ENCODE results near the gene COG4.

COG4 gene

DNA sequence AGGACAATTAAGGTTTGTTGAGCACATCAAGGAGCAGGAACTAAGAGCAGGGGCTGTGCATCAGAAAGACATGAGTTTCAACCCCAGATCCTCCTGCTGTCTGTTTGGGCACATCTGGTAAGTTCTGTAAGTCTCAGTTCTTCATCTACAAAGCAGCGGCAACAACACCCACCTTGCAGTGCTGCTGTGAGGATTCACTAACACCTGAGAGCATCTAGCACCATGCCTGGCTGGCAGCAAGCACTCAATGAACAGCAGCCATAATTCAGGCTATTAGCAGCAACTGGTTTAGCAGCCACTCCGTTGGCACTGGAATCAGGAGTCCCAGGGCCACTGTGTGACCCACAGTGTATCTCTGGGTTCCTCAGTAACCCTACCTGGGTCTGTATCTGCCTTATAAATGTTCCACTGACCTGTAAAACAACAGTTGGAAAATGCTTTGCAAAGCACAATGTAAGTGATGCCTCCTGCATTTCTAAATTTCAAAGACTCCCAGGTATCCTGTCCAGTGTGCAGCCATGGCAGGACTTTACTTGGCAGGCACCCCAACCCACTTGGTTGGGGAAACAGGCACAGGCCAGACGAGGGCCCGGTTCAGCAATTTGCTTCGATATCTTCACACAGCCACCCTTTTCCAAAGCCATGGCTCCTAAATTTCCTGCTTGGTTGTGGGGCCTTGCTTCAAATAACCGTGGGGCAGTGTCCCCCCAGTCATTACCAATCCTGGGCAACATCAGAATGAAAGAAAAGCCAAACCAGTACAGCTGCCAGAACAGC lies 88.7 kb downstream of the COG4 start:
- Histone ChIP-seq H3K4me3 (ENCODE audit: low read depth, low read length) (no peak overlapping the region), H3K9me3 (ENCODE audit: control insufficient read depth, insufficient read depth, low read depth, low read length) (no peaks in the 10 kb centered on the region), H3K4me1 (ENCODE audit: control insufficient read depth, insufficient read depth, low read length) (peaks cover 15% of the 10 kb centered on the region), H3K27ac (ENCODE audit: extremely low read depth, low read depth, low read length) (no peak overlapping the region), H3K36me3 (ENCODE audit: control insufficient read depth in 2 of 2, insufficient read depth in 1 of 2, low read length in 2 of 2) (peaks cover 0 to 13% of the 10 kb centered on the region in 2 experiments; a peak in 1 of 3 replicates)
- TF ChIP-seq HOXA7 (CRISPR knock-in tag; IDR thresholded peaks at IDR 0.05; ENCODE audit: borderline replicate concordance) (no peak), KLF9 (tag by site-specific recombination; IDR thresholded peaks at IDR 0.05; ENCODE audit: low read depth) (no peak), ZBTB8A (tag by site-specific recombination; IDR thresholded peaks at IDR 0.05) (no peak), ZBTB48 (tag by site-specific recombination; IDR thresholded peaks at IDR 0.05) (no peak)
- POLR2A ChIA-PET: interaction anchor here (0.5 kb wide), 1 partner anchor 30 kb away, joined by 9 read pairs; no protein-coding TSS in a partner anchor
- CTCF ChIA-PET: interaction anchor here (1.5 to 1.6 kb wide), 2 partner anchors 22 to 38 kb away, joined by 3 to 4 read pairs; no protein-coding TSS in a partner anchor

DNA sequence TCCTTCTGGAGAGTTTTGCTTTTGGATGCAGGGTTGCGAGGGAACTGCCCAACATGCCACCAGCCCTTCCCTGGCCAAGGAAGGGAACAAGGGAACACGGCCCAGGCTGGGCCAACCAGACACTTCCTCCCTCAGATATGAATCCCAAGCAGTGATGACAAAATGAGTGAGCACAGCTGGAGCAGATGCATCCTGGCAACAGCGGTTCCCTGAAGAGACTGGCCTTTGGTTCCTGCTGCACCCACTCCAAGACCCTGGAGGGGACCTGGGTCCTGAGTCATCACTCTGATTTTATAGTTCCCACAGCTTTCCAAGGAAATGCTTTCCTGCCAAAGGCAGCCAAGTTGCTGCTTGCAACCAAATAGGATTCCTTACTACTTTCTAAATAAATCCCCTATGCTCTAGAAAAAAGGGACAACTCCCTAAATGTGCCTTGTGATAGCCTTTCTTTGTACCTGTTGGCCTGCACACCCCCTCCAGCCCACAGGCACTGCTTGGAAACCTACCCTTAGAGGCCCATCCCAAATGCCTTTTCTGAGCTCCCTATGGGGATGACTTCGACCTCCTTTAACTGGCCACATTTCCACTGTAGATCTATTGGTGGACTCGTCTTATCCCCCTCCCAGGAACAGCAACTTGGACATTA lies 89.8 kb downstream of the COG4 start:
- Histone ChIP-seq H3K4me3 (ENCODE audit: low read depth, low read length) (no peak overlapping the region), H3K9me3 (ENCODE audit: control insufficient read depth, insufficient read depth, low read depth, low read length) (no peaks in the 10 kb centered on the region), H3K27ac (ENCODE audit: extremely low read depth, low read depth, low read length) (no peak overlapping the region), H3K36me3 (ENCODE audit: control insufficient read depth in 2 of 2, insufficient read depth in 1 of 2, low read length in 2 of 2) (peaks cover 0 to 13% of the 10 kb centered on the region in 2 experiments; a peak in 1 of 3 replicates), H3K4me1 (ENCODE audit: control insufficient read depth, insufficient read depth, low read length) (peaks cover 18% of the 10 kb centered on the region)
- ChIA-PET CTCF (interaction anchor here (0.5 to 1.5 kb wide), 3 partner anchors 37 to 123 kb away, joined by 3 to 4 read pairs (median 3); no protein-coding TSS in a partner anchor), POLR2A (interaction anchor here (0.5 to 1.9 kb wide), 4 partner anchors 12 to 105 kb away, joined by 3 to 9 read pairs (median 4); no protein-coding TSS in a partner anchor)
- TF ChIP-seq SP3 (tag by site-specific recombination; IDR thresholded peaks at IDR 0.05) (no peak), ZIC2 (tag by site-specific recombination; IDR thresholded peaks at IDR 0.05) (peak; percentile 89), ZNF335 (tag by site-specific recombination; conservative IDR thresholded peaks at IDR 0.05) (peak; percentile 92), ZNF24 (tag by site-specific recombination; IDR thresholded peaks at IDR 0.05) (no peak), GLIS1 (tag by site-specific recombination; IDR thresholded peaks at IDR 0.05) (0 out of 2 replicates have a peak, but pooled peaks have one; percentile 13), ZNF514 (tag by site-specific recombination; IDR thresholded peaks at IDR 0.05) (no peak), ZNF140 (tag by site-specific recombination; IDR thresholded peaks at IDR 0.05) (no peak), KLF8 (tag by site-specific recombination; IDR thresholded peaks at IDR 0.05) (no peak)
- TF ChIP-seq, protein P1, sequence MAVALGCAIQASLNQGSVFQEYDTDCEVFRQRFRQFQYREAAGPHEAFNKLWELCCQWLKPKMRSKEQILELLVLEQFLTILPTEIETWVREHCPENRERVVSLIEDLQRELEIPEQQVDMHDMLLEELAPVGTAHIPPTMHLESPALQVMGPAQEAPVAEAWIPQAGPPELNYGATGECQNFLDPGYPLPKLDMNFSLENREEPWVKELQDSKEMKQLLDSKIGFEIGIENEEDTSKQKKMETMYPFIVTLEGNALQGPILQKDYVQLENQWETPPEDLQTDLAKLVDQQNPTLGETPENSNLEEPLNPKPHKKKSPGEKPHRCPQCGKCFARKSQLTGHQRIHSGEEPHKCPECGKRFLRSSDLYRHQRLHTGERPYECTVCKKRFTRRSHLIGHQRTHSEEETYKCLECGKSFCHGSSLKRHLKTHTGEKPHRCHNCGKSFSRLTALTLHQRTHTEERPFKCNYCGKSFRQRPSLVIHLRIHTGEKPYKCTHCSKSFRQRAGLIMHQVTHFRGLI (tag by site-specific recombination; IDR thresholded peaks at IDR 0.05): 0 out of 2 replicates have a peak, but pooled peaks have one; percentile 20

GRCh38 chr16:70432723-70433457 lies 90.5 kb downstream of the COG4 start:
- Histone ChIP-seq H3K4me3 (ENCODE audit: low read depth, low read length) (no peak overlapping the region), H3K4me1 (ENCODE audit: control insufficient read depth, insufficient read depth, low read length) (peaks cover 24% of the 10 kb centered on the region), H3K27ac (ENCODE audit: extremely low read depth, low read depth, low read length) (no peak overlapping the region), H3K9me3 (ENCODE audit: control insufficient read depth, insufficient read depth, low read depth, low read length) (no peaks in the 10 kb centered on the region), H3K36me3 (ENCODE audit: control insufficient read depth in 2 of 2, insufficient read depth in 1 of 2, low read length in 2 of 2) (peaks cover 0 to 13% of the 10 kb centered on the region in 2 experiments; a peak in 1 of 3 replicates)
- ChIA-PET CTCF (interaction anchor here (0.5 to 1.5 kb wide), 4 partner anchors 37 to 338 kb away, joined by 3 to 4 read pairs (median 4); no protein-coding TSS in a partner anchor), POLR2A (interaction anchor here (0.9 to 1.9 kb wide), 3 partner anchors 11 to 61 kb away, joined by 3 to 6 read pairs (median 3); no protein-coding TSS in a partner anchor)
- TF ChIP-seq INSM2 (tag by site-specific recombination; IDR thresholded peaks at IDR 0.05) (no peak), ZBTB8A (tag by site-specific recombination; IDR thresholded peaks at IDR 0.05) (no peak), ZNF600 (tag by site-specific recombination; IDR thresholded peaks at IDR 0.05) (0 out of 2 replicates have a peak, but pooled peaks have one; percentile 29), ZNF692 (tag by site-specific recombination; IDR thresholded peaks at IDR 0.05) (peak; percentile 17; the same call in 1 of the 2 replicates), ZNF785 (tag by site-specific recombination; IDR thresholded peaks at IDR 0.05) (no peak), ZNF223 (tag by site-specific recombination; IDR thresholded peaks at IDR 0.05) (no peak), ZIC2 (tag by site-specific recombination; IDR thresholded peaks at IDR 0.05) (peak; percentile 75), PRDM10 (tag by site-specific recombination; IDR thresholded peaks at IDR 0.05) (peak; percentile 19; the same call in 1 of the 2 replicates)
